Astrocyte of the cerebellum (primary cell): ENCODE measurements around the gene CCL2.
"Not testable (repeated sequence)": the region's sequence is repeated elsewhere in the genome, so short reads cannot be mapped to it uniquely, and the experiment has no call there.

Experiments used
- DNase-seq: peaks from one replicate; pipeline ENCODE4 v3.0.0-alpha.2; 2011; ENCODE audit warnings: low read depth
- H3K4me3 ChIP-seq: 2 replicates; pipeline ENCODE4 v1.5.1; 2011; ENCODE audit warnings: mild to moderate bottlenecking, low read depth, low read length, moderate library complexity
- in situ Hi-C: cut with HindIII; loops from 2 replicates; pipeline ENCODE4 v1.10.0; 2017; ENCODE audit warnings: low sequenced_read_pairs
- TF ChIP-seq, protein P1 (sequence below): IDR thresholded peaks from 2 replicates; pipeline ENCODE4 v1.5.1; 2012; ENCODE audit warnings: low read length, low read depth, moderate library complexity, mild to moderate bottlenecking; ENCODE audit errors: missing control alignments

The CCL2 gene

DNA sequence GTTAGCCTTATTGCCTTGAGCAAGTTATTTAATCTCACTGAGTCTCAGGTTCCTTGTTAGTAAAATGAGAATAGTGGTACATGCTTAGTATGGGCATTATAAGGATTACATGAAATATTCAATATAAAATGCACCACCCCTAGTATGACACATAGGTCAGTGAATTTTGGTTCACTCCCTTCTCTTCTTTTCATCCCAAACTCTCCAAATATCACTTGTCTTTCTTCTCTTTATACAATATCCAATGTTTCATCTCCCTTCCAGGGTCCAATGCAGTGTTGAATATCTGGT lies 28.4 kb upstream of the CCL2 start:
- no peak overlapping the region for H3K4me3 ChIP-seq
- DNase-seq = no peak
- TF ChIP-seq, protein P1, sequence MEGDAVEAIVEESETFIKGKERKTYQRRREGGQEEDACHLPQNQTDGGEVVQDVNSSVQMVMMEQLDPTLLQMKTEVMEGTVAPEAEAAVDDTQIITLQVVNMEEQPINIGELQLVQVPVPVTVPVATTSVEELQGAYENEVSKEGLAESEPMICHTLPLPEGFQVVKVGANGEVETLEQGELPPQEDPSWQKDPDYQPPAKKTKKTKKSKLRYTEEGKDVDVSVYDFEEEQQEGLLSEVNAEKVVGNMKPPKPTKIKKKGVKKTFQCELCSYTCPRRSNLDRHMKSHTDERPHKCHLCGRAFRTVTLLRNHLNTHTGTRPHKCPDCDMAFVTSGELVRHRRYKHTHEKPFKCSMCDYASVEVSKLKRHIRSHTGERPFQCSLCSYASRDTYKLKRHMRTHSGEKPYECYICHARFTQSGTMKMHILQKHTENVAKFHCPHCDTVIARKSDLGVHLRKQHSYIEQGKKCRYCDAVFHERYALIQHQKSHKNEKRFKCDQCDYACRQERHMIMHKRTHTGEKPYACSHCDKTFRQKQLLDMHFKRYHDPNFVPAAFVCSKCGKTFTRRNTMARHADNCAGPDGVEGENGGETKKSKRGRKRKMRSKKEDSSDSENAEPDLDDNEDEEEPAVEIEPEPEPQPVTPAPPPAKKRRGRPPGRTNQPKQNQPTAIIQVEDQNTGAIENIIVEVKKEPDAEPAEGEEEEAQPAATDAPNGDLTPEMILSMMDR = no peak
- in situ Hi-C loops = no loop called here

DNA sequence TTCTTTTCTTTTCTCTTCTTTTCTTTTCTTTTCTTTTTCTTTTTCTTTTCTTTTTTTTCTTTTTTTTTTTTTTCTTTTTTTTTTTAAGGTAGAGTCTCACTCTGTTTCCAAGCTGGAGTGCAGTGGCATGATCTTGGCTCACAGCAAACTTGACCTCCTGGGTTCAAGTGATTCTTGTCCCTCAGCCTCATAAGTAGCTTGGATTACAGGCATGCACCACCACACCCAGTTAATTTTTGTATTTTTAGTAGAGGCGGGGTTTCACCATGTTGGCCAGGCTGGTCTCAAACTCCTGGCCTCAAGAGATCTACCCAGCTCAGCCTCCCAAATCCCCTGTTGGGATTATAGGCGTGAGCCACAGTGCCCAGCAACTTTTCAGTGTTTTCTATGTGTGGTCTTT lies 27.8 kb upstream of the CCL2 start:
- H3K4me3 ChIP-seq, in situ Hi-C loops, DNase-seq: not testable (repeated sequence)

GRCh38 chr17:34227707-34228106 lies 27.4 kb upstream of the CCL2 start:
- in situ Hi-C loops = no loop called here
- TF ChIP-seq, protein P1 = no peak
- no peak overlapping the region for H3K4me3 ChIP-seq
- DNase-seq = no peak

DNA sequence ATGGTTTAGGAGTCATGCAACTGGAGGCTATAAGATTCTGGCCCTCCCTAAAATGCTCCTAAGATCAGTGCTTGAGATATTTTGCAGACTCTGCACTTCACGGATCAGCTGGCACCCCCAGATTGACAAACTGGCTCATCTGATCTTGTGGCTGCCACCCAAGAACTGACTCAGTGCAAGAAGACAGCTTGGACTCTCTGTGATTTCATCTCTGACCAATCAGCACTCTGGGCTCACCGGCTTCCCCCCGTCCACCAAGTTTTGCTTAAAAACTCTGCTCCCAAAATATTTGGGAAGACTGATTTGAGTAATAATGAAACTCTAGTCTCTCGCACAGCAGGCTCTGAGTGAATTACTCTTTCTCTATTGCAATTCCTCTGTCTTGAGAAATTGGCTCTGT lies 26.3 kb upstream of the CCL2 start:
- DNase-seq = no peak
- in situ Hi-C loops = no loop called here
- no peak overlapping the region for H3K4me3 ChIP-seq
- TF ChIP-seq, protein P1 = no peak

- in situ Hi-C loops = no loop called here
- DNase-seq = no peak
- TF ChIP-seq, protein P1 = no peak
- H3K4me3 ChIP-seq = no peak overlapping the region
Measured at GRCh38 chr17:34230342-34230741, 24.7 kb upstream of the CCL2 start.

- H3K4me3 ChIP-seq = no peak overlapping the region
- DNase-seq = no peak
- TF ChIP-seq, protein P1 = no peak
- in situ Hi-C loops = no loop called here
Measured at GRCh38 chr17:34234616-34235015, 20.5 kb upstream of the CCL2 start.

DNA sequence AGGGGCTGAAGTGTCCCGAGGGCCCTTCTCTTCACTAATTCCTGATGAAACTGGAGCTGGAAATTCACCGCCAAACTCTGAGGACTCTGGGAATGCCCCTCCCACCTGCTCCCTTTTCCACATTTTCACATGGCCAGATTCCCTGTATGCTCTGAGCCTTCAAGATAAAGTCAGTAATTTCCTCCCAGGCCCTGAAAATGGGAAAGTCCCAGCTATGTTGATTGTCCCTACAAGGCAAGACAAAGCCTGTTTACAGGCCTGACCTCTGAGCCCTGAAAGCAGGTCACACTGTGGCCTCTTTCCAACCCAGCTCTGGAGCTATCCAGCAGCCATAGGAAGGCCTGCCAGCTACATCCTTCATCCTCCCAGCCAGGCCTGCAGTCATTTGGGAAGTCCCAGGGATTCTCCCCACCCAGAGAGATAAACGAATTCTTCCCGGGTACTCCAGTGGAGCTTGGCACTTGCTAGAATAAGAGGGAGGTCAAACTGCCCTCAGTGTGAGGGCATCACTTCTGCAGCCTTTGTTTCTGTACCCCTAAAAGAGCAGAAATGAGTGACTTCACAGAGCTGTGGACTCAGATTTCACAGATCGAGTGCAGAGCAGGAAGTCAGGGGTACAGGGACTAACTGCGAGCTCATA lies 19.6 kb upstream of the CCL2 start:
- DNase-seq = no peak
- no peak overlapping the region for H3K4me3 ChIP-seq
- in situ Hi-C loops = no loop called here
- TF ChIP-seq, protein P1 = no peak
